SK-N-SH treated with all-trans-retinoic acid at 6 μM for 48 hours (cell line): Measurements from ENCODE around the gene EXOC7.

Experiments used
- ATAC-seq: fragments of 200-7000 bp; cut with Tn5 transposase; 3 replicates; pipeline ENCODE4 v1.9.1; 2020; ENCODE audit warnings: mild to moderate bottlenecking, moderate library complexity
- ARNTL ChIP-seq: fragments of 450-650 bp; formaldehyde crosslinking; IDR thresholded peaks from 2 replicates; pipeline ENCODE4 v1.5.0; 2020; ENCODE audit warnings: low read depth, mild to moderate bottlenecking, moderate library complexity, borderline replicate concordance
- ESRRG ChIP-seq: fragments of 250-450 bp; sonication (Bioruptor Pico); IDR thresholded peaks from 2 replicates; pipeline ENCODE4 v1.6.1; 2021; ENCODE audit warnings: mild to moderate bottlenecking
- GLIS3 ChIP-seq: fragments of 250-450 bp; sonication (Bioruptor Pico); IDR thresholded peaks from 2 replicates; pipeline ENCODE4 v1.5.0; 2020; ENCODE audit warnings: mild to moderate bottlenecking, moderate library complexity
- ISL1 ChIP-seq: fragments of 250-450 bp; sonication (Bioruptor Pico); IDR thresholded peaks from 2 replicates; pipeline ENCODE4 v2.1.2; 2022; ENCODE audit warnings: mild to moderate bottlenecking, moderate library complexity
- OSR1 ChIP-seq: fragments of 250-450 bp; sonication (Bioruptor Pico); IDR thresholded peaks from 2 replicates; pipeline ENCODE4 v1.8.0; 2022; ENCODE audit warnings: moderate library complexity, mild to moderate bottlenecking, inconsistent platforms
- PPARA ChIP-seq: fragments of 250-450 bp; sonication (Bioruptor Pico); IDR thresholded peaks from 2 replicates; pipeline ENCODE4 v1.5.0; 2020; ENCODE audit warnings: mild to moderate bottlenecking, borderline replicate concordance
- RARB ChIP-seq: fragments of 250-450 bp; sonication (Bioruptor Pico); IDR thresholded peaks from 2 replicates; pipeline ENCODE4 v1.8.0; 2021; ENCODE audit warnings: mild to moderate bottlenecking, moderate library complexity
- SNAI2 ChIP-seq: fragments of 250-450 bp; sonication (Bioruptor Pico); IDR thresholded peaks from 2 replicates; pipeline ENCODE4 v1.5.0; 2020; ENCODE audit warnings: mild to moderate bottlenecking, moderate library complexity
- TCF4 ChIP-seq: fragments of 250-450 bp; sonication (Bioruptor Pico); IDR thresholded peaks from 2 replicates; pipeline ENCODE4 v1.8.0; 2021; ENCODE audit warnings: mild to moderate bottlenecking, moderate library complexity, borderline replicate concordance
- TOX ChIP-seq: fragments of 250-450 bp; sonication (Bioruptor Pico); IDR thresholded peaks from 2 replicates; pipeline ENCODE4 v1.8.0; 2021; ENCODE audit warnings: mild to moderate bottlenecking, moderate library complexity, borderline replicate concordance
- ZC3H10 ChIP-seq: fragments of 250-450 bp; sonication (Bioruptor Pico); IDR thresholded peaks from 2 replicates; pipeline ENCODE4 v1.5.1; 2021; ENCODE audit warnings: mild to moderate bottlenecking, moderate library complexity
- ZFP3 ChIP-seq: fragments of 250-450 bp; sonication (Bioruptor Pico); IDR thresholded peaks from 2 replicates; pipeline ENCODE4 v1.5.0; 2020; ENCODE audit warnings: mild to moderate bottlenecking, moderate library complexity
- ZFP30 ChIP-seq: fragments of 450-650 bp; formaldehyde crosslinking; IDR thresholded peaks from 2 replicates; pipeline ENCODE4 v1.5.0; 2022; ENCODE audit warnings: mild to moderate bottlenecking, moderate library complexity
- ZNF565 ChIP-seq: fragments of 450-650 bp; formaldehyde crosslinking; conservative IDR thresholded peaks from 2 replicates; pipeline ENCODE4 v1.5.0; 2020; ENCODE audit warnings: low read depth, mild to moderate bottlenecking, moderate library complexity
- ZNF70 ChIP-seq: fragments of 450-650 bp; formaldehyde crosslinking; IDR thresholded peaks from 2 replicates; pipeline ENCODE4 v1.5.0; 2020; ENCODE audit warnings: mild to moderate bottlenecking, moderate library complexity
- ZNF8 ChIP-seq: fragments of 450-650 bp; formaldehyde crosslinking; IDR thresholded peaks from 2 replicates; pipeline ENCODE4 v1.5.0; 2020; ENCODE audit warnings: mild to moderate bottlenecking, moderate library complexity
- TF ChIP-seq, protein P1 (sequence below): fragments of 250-450 bp; sonication (Bioruptor Pico); IDR thresholded peaks from 2 replicates; pipeline ENCODE4 v1.8.0; 2021; ENCODE audit warnings: low read depth, mild to moderate bottlenecking, moderate library complexity, borderline replicate concordance
- TF ChIP-seq, protein P2 (sequence below): fragments of 250-450 bp; sonication (Bioruptor Pico); IDR thresholded peaks from 2 replicates; pipeline ENCODE4 v1.5.0; 2020; ENCODE audit warnings: mild to moderate bottlenecking, moderate library complexity
- TF ChIP-seq, protein P3 (sequence below): fragments of 250-450 bp; sonication (Bioruptor Pico); IDR thresholded peaks from 2 replicates; pipeline ENCODE4 v1.5.1; 2021; ENCODE audit warnings: mild to moderate bottlenecking, moderate library complexity
- TF ChIP-seq, protein P4 (sequence below): fragments of 250-450 bp; sonication (Bioruptor Pico); IDR thresholded peaks from 2 replicates; pipeline ENCODE4 v1.8.0; 2020; ENCODE audit warnings: mild to moderate bottlenecking, moderate library complexity, borderline replicate concordance

The EXOC7 gene

DNA sequence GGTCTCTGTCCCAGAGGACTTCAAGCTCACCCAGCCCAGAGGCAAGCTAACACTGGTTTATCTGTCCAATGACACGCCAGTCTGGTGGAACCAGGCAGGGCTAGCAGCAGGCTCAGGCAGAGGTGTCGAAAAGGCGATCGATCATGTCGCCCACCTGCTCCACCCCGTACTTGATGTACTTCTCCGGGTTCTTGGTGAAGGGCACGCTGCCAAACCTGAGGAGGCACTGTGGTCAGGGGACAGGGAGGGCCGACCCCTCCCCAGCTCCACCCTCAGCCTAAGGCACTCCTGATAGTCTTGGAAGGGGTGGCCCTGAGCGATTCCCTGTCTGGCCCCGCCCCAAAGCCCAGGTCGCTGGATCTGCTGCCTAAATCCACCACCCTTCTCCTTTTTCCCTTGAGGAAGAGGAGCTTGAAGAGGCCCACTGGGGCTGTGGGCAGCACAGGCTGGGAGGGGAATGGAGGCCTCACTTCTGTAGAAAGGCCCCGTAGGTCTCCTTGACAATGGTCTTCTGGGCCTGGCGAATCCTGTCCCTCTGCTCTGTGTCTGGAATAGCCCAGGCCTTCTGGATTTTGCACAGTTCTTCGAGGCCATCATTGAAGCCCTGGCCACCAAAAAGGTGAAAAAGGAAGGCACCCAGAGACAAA is 19.9 kb downstream of the EXOC7 start (continued):
- TF ChIP-seq, protein P1, sequence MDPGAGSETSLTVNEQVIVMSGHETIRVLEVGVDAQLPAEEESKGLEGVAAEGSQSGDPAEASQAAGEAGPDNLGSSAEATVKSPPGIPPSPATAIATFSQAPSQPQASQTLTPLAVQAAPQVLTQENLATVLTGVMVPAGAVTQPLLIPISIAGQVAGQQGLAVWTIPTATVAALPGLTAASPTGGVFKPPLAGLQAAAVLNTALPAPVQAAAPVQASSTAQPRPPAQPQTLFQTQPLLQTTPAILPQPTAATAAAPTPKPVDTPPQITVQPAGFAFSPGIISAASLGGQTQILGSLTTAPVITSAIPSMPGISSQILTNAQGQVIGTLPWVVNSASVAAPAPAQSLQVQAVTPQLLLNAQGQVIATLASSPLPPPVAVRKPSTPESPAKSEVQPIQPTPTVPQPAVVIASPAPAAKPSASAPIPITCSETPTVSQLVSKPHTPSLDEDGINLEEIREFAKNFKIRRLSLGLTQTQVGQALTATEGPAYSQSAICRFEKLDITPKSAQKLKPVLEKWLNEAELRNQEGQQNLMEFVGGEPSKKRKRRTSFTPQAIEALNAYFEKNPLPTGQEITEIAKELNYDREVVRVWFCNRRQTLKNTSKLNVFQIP (CRISPR knock-in tag), result no peak
- TF ChIP-seq PPARA (CRISPR knock-in tag), result no peak
- no peak for TF ChIP-seq ZNF565 (CRISPR knock-in tag)
- TF ChIP-seq TOX, result no peak
- TF ChIP-seq OSR1 (CRISPR knock-in tag), result no peak
- TF ChIP-seq, protein P2, sequence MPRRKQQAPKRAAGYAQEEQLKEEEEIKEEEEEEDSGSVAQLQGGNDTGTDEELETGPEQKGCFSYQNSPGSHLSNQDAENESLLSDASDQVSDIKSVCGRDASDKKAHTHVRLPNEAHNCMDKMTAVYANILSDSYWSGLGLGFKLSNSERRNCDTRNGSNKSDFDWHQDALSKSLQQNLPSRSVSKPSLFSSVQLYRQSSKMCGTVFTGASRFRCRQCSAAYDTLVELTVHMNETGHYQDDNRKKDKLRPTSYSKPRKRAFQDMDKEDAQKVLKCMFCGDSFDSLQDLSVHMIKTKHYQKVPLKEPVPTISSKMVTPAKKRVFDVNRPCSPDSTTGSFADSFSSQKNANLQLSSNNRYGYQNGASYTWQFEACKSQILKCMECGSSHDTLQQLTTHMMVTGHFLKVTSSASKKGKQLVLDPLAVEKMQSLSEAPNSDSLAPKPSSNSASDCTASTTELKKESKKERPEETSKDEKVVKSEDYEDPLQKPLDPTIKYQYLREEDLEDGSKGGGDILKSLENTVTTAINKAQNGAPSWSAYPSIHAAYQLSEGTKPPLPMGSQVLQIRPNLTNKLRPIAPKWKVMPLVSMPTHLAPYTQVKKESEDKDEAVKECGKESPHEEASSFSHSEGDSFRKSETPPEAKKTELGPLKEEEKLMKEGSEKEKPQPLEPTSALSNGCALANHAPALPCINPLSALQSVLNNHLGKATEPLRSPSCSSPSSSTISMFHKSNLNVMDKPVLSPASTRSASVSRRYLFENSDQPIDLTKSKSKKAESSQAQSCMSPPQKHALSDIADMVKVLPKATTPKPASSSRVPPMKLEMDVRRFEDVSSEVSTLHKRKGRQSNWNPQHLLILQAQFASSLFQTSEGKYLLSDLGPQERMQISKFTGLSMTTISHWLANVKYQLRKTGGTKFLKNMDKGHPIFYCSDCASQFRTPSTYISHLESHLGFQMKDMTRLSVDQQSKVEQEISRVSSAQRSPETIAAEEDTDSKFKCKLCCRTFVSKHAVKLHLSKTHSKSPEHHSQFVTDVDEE (CRISPR knock-in tag), result no peak

DNA sequence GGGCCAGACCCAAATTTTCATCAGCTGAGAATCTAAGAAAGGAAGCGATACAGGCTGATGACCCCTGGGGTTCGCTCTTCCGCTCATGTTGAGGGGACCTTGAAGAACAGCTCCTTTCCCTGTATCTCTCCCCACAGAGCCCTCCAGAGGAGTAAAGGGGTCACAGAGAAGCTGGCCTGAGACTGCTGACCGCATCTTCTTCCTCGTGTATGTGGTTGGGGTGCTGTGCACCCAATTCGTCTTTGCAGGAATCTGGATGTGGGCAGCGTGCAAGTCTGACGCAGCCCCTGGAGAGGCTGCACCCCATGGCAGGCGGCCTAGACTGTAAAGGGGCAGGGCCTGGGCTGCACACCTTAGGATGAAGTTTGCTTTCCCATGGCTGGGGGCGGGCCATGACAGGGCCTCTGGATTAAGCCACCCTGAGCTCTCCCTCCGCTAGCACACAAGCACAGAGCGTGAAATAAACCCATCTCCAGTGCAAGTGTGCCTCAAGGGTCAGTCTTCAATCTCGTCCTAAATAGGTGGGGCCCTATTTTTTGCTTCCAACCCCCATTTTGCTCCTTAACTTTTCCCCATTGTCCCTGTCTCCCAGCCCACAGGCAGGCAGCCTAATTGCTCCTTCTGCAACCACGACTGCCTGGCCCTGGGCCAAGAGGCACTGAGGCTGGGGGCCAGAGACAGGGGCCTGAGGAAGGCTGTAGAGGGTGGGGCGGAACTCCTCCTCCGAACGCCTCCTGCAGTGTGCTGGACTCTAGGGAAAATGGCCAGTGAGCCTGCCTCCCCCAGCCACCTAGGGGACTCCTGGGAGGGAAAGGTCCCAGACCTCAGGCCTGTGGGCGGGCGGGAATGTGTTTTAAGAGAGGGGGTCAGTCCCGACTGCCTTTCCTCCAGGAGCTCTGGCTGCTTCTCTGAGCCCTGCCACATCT is 21.0 kb downstream of the EXOC7 start:
- ATAC-seq, result no peak
- TF ChIP-seq, protein P3, sequence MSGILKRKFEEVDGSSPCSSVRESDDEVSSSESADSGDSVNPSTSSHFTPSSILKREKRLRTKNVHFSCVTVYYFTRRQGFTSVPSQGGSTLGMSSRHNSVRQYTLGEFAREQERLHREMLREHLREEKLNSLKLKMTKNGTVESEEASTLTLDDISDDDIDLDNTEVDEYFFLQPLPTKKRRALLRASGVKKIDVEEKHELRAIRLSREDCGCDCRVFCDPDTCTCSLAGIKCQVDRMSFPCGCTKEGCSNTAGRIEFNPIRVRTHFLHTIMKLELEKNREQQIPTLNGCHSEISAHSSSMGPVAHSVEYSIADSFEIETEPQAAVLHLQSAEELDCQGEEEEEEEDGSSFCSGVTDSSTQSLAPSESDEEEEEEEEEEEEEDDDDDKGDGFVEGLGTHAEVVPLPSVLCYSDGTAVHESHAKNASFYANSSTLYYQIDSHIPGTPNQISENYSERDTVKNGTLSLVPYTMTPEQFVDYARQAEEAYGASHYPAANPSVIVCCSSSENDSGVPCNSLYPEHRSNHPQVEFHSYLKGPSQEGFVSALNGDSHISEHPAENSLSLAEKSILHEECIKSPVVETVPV (CRISPR knock-in tag), result no peak
- TF ChIP-seq, protein P4, sequence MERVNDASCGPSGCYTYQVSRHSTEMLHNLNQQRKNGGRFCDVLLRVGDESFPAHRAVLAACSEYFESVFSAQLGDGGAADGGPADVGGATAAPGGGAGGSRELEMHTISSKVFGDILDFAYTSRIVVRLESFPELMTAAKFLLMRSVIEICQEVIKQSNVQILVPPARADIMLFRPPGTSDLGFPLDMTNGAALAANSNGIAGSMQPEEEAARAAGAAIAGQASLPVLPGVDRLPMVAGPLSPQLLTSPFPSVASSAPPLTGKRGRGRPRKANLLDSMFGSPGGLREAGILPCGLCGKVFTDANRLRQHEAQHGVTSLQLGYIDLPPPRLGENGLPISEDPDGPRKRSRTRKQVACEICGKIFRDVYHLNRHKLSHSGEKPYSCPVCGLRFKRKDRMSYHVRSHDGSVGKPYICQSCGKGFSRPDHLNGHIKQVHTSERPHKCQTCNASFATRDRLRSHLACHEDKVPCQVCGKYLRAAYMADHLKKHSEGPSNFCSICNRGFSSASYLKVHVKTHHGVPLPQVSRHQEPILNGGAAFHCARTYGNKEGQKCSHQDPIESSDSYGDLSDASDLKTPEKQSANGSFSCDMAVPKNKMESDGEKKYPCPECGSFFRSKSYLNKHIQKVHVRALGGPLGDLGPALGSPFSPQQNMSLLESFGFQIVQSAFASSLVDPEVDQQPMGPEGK, result no peak

DNA sequence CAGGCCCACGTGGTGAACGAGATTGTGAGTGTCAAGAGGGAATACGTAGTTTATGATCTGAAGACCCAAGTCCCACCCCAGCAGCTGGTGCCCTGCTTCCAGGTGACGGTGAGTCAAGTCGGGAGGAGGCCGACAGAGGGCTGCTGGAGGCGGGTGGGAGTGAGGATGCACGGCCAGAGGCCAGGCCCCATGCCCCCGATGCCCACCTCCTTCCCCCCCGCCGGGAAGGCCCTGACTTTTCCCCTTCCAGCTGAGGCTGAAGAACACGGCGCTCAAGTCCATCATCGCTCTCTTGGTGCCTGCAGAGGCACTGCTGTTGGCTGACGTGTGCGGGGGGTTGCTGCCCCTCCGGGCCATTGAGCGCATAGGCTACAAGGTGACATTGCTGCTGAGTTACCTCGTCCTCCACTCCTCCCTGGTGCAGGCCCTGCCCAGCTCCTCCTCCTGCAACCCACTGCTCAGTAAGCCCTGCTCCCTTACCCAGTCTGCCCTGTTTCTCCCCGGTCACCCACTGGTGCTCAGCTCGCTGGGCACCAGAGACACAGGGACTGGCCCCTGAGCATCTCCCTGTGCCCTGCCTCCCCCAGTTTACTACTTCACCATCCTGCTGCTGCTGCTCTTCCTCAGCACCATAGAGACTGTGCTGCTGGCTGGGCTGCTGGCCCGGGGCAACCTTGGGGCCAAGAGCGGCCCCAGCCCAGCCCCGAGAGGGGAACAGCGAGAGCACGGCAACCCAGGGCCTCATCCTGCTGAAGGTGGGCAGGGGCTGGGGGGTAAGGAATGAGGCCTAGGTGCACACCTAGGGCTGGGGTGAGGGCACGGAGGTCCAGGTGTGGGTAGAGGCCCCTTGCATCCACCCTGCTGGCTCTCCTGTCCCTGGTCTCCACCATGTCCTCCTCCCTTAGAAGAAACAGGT is 22.0 kb downstream of the EXOC7 start:
- no peak for ATAC-seq
- TF ChIP-seq OSR1 (CRISPR knock-in tag) (no peak), ZFP30 (CRISPR knock-in tag) (no peak), ZFP3 (CRISPR knock-in tag) (no peak), ZNF70 (no peak), ESRRG (CRISPR knock-in tag) (no peak), ISL1 (CRISPR knock-in tag) (no peak), TCF4 (no peak), ARNTL (CRISPR knock-in tag) (no peak), ZC3H10 (CRISPR knock-in tag) (no peak), SNAI2 (CRISPR knock-in tag) (no peak), ZNF565 (CRISPR knock-in tag) (no peak), ZNF8 (CRISPR knock-in tag) (no peak), TOX (no peak), GLIS3 (CRISPR knock-in tag) (no peak), RARB (CRISPR knock-in tag) (no peak)
- TF ChIP-seq, protein P2 (CRISPR knock-in tag), result no peak
- TF ChIP-seq, protein P4, result no peak
